HEK293 (cell line): Measurements from ENCODE around the gene TPST1.

ENCODE experiments used
- GLIS1 ChIP-seq: fragments of 450-650 bp; formaldehyde crosslinking; IDR thresholded peaks from 2 replicates; pipeline ENCODE4 v1.5.1; 2016; ENCODE audit warnings: missing biosample characterization, missing genetic modification characterization
- KLF1 ChIP-seq: fragments of 450-650 bp; formaldehyde crosslinking; IDR thresholded peaks from 2 replicates; pipeline ENCODE4 v1.5.1; 2016; ENCODE audit warnings: missing biosample characterization, missing genetic modification characterization
- KLF7 ChIP-seq: fragments of 450-650 bp; formaldehyde crosslinking; IDR thresholded peaks from 2 replicates; pipeline ENCODE4 v1.5.1; 2016; ENCODE audit warnings: missing biosample characterization, missing genetic modification characterization, borderline replicate concordance
- SALL2 ChIP-seq: fragments of 450-650 bp; formaldehyde crosslinking; IDR thresholded peaks from 2 replicates; pipeline ENCODE4 v1.5.0; 2017; ENCODE audit warnings: missing biosample characterization, mild to moderate bottlenecking, missing genetic modification characterization, borderline replicate concordance
- SETDB1 ChIP-seq: IDR thresholded peaks from one replicate; pipeline ENCODE4 v1.6.1; 2017; ENCODE audit warnings: mild to moderate bottlenecking, low read length, moderate library complexity, mixed read lengths; ENCODE audit not compliant: insufficient read length
- YY1 ChIP-seq: fragments of 450-650 bp; formaldehyde crosslinking; IDR thresholded peaks from 2 replicates; pipeline ENCODE4 v1.5.1; 2018; ENCODE audit warnings: missing biosample characterization, missing genetic modification characterization
- ZNF23 ChIP-seq: fragments of 450-650 bp; formaldehyde crosslinking; IDR thresholded peaks from 2 replicates; pipeline ENCODE4 v1.5.1; 2016; ENCODE audit warnings: missing biosample characterization, missing genetic modification characterization, borderline replicate concordance
- ZNF274 ChIP-seq, 2 experiments: fragments of 200-500 bp in 1 of 2; fragments of 450-650 bp in 1 of 2; sonication (Bioruptor generic) in 1 of 2; formaldehyde crosslinking in 1 of 2; IDR thresholded peaks; 2 replicates each; pipeline versions ENCODE4 v1.5.1 to v1.6.1; 2014 to 2016; ENCODE audit warnings: borderline replicate concordance in 1 of 2, inconsistent platforms in 1 of 2, low read length in 1 of 2, missing biosample characterization in 1 of 2, missing genetic modification characterization in 1 of 2
- TF ChIP-seq, protein P1 (sequence below): fragments of 450-650 bp; formaldehyde crosslinking; IDR thresholded peaks from 2 replicates; pipeline ENCODE4 v1.5.1; 2016; ENCODE audit warnings: missing biosample characterization, missing genetic modification characterization
- TF ChIP-seq, protein P2 (sequence below): fragments of 450-650 bp; formaldehyde crosslinking; IDR thresholded peaks from 2 replicates; pipeline ENCODE4 v1.5.1; 2016; ENCODE audit warnings: missing biosample characterization, missing genetic modification characterization

DNA sequence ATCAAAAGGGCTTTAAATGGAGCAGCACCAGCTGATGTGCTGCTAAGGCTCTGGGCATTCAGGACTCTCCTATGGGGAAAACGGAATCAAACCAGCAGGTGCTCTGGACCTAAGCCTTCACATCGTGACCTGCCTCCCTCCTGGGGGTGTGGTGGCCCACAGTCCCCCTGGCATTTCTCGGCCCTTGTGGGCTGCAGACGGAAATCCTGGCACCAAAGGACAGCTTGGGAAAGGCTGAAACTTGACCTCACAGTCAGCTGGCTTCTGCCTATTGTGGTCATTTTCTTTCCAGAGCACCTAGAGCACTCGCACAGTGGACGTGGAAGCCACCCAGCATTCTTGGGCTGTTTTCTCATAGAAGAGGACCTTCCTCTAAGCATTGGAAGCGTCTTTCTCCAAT is 74.8 kb downstream of the TPST1 start:
- TF ChIP-seq, protein P1, sequence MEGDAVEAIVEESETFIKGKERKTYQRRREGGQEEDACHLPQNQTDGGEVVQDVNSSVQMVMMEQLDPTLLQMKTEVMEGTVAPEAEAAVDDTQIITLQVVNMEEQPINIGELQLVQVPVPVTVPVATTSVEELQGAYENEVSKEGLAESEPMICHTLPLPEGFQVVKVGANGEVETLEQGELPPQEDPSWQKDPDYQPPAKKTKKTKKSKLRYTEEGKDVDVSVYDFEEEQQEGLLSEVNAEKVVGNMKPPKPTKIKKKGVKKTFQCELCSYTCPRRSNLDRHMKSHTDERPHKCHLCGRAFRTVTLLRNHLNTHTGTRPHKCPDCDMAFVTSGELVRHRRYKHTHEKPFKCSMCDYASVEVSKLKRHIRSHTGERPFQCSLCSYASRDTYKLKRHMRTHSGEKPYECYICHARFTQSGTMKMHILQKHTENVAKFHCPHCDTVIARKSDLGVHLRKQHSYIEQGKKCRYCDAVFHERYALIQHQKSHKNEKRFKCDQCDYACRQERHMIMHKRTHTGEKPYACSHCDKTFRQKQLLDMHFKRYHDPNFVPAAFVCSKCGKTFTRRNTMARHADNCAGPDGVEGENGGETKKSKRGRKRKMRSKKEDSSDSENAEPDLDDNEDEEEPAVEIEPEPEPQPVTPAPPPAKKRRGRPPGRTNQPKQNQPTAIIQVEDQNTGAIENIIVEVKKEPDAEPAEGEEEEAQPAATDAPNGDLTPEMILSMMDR (tag by site-specific recombination): no peak
- TF ChIP-seq KLF7 (tag by site-specific recombination) (no peak), KLF1 (no peak), ZNF23 (tag by site-specific recombination) (no peak), YY1 (tag by site-specific recombination) (no peak), GLIS1 (tag by site-specific recombination) (no peak), SETDB1 (no peak), ZNF274 (IDR thresholded peaks at IDR 0.05; ENCODE audit: low read length) (no peak), ZNF274 (tag by site-specific recombination; IDR thresholded peaks at IDR 0.05; ENCODE audit: borderline replicate concordance) (no peak), SALL2 (tag by site-specific recombination) (no peak)
- TF ChIP-seq, protein P2, sequence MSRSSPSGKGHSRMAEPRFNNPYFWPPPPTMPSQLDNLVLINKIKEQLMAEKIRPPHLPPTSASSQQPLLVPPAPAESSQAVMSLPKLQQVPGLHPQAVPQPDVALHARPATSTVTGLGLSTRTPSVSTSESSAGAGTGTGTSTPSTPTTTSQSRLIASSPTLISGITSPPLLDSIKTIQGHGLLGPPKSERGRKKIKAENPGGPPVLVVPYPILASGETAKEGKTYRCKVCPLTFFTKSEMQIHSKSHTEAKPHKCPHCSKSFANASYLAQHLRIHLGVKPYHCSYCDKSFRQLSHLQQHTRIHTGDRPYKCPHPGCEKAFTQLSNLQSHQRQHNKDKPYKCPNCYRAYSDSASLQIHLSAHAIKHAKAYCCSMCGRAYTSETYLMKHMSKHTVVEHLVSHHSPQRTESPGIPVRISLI: no peak
